Measurements from ENCODE around the gene TRMT1.

DNA sequence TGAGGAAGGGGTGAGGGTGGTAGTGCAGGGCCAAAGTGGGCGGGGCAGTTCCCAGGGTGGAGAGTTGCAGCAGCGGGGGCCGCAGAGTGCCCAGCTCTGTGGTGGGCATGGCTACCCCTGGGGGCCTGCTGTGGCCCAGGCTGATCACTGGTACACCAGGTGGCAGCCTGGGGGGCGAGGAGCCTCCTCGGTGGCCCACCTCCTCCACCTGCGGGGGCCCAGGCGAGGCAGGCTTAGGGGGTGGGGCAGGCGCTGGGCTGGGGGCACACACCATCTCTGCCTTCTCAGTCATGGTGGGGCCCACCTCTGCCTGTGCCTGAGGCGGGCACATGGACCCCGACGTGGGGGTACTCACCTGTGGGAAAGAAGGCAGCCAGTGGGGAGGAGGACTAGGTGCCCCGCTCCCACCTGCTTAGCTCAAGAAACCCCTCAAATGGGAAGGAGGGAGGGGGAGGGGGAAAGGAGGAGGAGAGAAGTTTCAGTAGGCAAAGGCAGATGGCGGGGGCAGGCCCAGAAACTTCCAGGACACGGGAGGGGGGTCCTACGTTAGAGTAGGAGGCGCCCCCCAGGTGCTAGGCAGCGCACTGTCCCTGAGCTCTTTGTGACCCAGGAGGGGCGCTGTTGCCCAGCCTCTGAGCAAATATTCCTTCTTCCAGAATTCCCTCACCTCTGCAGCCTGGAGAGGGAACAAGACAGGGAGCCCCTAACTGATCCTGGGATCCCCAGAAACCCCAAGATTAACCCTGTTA lies 15.5 kb downstream of the TRMT1 start:
- TF ChIP-seq, protein P1, sequence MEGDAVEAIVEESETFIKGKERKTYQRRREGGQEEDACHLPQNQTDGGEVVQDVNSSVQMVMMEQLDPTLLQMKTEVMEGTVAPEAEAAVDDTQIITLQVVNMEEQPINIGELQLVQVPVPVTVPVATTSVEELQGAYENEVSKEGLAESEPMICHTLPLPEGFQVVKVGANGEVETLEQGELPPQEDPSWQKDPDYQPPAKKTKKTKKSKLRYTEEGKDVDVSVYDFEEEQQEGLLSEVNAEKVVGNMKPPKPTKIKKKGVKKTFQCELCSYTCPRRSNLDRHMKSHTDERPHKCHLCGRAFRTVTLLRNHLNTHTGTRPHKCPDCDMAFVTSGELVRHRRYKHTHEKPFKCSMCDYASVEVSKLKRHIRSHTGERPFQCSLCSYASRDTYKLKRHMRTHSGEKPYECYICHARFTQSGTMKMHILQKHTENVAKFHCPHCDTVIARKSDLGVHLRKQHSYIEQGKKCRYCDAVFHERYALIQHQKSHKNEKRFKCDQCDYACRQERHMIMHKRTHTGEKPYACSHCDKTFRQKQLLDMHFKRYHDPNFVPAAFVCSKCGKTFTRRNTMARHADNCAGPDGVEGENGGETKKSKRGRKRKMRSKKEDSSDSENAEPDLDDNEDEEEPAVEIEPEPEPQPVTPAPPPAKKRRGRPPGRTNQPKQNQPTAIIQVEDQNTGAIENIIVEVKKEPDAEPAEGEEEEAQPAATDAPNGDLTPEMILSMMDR (IDR thresholded peaks at IDR 0.05) = no peak
- TF ChIP-seq POLR2A (IDR thresholded peaks at IDR 0.05) = no peak
